ENCODE results near the gene OVOL2.
"Not testable (repeated sequence)": the region's sequence is repeated elsewhere in the genome, so short reads cannot be mapped to it uniquely, and the experiment has no call there.

OVOL2 gene

DNA sequence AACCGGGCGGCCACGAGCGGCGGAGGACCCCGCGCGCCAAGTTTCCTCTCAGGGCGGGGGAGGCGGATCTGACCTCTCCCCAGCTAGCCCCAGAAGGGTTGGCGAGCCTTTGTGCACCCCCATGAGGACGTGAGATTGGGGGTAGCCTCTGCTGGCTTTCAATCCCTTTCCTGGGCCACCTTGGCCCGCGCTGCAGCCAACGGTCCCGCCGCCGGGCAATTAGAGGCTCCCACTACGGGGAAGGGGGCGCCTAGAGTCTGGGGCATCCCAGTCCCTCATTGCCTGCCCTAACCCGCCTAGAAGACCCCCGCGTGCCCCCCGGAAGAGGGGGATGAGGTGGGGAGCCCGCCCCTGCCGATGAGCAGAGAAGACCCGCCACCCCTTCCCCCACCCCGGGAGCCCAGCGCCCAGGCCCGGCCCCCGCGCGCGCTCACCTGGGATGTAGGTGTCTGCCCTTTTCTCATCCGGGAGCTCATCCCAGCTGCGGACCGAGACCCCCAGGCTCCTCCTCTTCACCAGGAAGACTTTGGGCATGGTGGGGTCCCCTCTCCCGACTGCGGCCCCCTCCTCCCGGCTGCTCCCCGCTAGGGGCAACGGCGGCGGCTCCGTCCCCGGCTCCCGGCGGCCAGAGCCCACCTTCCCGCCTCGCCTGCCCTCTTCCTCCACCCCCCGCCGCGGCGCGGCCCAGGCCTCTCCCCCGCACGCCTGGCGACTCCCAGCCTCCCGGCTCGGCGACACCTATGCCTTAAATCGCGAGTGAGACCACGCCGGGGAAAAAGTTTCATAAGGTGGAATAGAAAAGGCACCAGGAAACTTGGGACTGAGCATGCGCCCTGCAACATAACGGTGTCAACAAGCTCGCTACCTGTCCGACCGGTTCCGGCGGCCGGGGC, at the start of gene OVOL2:
TSS of gene OVOL2 (minus strand) at position 816 of the 893 bp plus-strand sequence. CDS start at position 534, 282 bp downstream.
- DNase-seq (ENCODE audit: low read depth) = no peak

DNA sequence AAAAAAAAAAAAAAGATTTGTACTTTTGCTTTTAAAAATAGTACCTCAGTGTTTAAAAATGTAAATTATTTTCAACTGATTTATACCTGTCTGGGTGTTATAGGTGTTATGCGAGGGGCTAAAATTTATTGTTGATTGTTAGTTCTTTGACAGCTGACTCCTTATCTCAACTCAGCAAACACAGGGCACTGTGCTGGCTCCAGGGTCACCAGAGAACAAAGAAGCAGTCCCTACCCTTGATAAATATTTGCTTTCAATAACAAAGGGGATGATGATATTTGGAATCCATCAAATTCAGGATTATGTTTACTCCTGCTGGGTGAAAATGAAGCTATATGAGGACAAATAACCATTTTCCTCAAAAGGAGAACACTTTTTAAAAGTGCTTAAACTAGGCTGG, 45.8 kb upstream of the OVOL2 start:
- no peak for DNase-seq (ENCODE audit: low read depth)

DNA sequence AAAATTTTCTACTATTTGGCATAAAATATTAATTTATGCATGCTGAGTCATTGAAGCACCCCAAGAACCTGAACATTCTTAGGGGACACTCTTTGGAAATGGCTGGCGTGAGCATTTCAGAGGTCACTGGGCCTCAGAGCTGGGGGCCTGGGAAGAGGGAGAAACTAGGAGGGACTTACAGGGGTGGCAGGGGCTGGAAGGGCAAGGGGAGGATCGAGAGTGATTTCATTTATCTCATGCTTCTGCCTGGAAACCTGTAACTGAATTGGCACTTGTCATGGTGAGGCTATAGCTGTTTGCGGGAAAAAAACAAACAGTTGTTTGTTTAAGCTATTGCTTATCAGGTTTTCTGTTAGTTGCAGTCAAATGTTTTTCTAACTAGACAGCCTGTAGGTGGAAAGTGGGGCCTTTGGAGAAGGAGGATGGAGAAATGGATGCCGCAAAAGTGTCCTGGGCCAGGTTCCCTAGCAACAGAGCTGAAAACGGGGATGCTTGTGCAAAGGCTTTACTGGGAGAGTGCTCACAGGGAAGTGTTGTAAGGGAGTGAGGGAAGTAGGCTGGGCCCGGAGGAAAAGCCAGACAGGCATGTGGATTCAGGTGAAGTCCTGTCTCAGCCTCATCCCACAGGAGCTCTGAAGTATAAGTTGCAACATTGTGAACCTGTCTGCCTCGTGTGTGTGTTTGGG, 43.6 kb upstream of the OVOL2 start:
- no peak for DNase-seq (ENCODE audit: low read depth)

DNA sequence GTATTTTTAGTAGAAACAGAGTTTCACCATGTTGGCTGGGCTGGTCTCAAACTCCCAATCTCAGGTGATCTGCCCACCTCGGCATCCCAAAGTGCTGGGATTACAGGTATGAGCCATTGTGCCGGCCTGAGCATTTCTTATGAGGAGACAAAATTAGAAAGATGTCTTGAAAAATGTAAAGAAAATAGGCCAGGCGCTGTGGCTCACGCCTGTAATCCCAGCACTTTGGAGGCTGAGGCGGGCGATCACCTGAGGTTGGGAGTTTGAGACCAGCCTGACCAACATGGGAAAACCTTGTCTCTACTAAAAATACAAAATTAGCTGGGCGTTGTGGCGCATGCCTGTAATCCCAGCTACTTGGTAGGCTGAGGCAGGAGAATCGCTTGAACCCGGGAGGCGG, 42.9 kb upstream of the OVOL2 start:
- not testable (repeated sequence) for DNase-seq (ENCODE audit: low read depth)

DNA sequence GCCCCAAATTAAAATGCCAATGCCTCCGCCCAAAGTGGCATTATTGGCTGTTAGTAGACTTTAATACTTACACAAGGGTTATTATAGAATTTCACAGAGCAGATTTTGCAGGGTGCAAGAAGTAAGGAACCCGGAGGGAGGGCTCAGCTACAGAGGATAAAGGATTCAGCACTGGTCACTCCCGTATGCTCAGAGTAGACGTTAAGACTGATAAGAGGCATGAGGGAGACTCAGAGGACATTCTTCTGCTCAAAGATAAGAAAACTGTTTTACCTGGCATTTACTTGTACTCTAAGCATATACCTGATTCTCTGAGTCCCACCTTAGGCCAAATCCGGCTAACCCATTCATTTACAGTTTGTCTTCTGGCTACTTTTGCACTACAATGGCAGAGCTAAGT, 36.5 kb upstream of the OVOL2 start:
- no peak for DNase-seq (ENCODE audit: low read depth)

DNA sequence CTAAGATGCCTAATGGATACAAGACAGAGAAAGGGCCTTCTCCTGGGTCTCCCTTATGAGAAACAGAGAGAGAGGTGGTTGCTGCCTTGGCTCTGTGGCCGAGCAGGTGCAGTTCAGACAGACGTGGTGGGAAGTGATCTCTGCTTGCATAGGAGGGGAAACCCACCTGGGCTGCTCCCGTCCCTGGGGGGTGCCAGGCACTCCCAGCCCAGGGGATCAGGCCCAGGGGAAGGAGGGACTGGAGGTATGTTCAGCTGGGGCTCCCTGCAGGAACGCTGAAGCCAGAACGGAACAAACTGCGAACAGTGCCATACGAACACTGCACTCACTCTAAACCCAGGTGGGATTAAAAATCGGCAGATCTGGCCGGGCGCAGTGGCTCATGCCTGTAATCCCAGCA, 35.7 kb upstream of the OVOL2 start:
- DNase-seq (ENCODE audit: low read depth) = no peak

DNA sequence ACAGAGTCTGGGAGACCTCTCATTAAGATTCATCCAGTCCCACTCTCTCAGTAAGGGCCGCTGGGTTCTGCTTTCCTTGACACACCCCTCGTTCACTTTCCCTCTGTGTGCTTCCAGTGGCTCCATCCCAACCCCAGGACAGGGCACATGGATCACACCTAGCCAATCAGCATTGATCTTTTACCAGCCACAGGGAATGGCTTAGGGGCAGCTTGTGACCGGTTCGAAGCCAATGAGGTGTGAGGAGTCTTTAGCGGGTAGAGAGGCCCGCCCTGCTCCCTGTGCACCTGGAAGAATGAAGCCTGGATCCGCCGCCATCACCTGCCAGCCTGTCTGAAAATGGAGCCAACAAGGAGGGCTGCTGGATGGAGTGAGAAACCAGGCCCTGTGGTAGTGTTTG, 35.2 kb upstream of the OVOL2 start:
- DNase-seq (ENCODE audit: low read depth) = no peak

DNA sequence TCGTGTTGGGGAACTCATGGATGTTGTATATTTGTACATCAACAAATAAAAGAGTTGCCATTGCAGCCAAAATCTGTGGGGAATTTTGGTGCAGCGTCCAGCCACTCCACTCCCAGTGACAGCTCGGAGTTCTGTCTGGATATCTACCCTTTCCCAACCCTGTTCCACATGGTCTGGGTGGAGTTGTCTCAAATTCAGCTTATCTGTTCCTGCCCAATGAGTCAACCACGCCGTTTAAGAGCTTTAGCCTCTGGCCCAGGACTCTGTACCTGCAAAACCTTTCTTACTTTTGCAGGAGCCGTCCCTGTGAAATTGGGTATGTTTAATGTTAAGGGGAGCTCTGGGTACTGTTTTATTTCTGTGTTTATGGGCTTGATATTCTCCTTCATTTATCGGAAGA, 33.9 kb upstream of the OVOL2 start:
- no peak for DNase-seq (ENCODE audit: low read depth)

DNA sequence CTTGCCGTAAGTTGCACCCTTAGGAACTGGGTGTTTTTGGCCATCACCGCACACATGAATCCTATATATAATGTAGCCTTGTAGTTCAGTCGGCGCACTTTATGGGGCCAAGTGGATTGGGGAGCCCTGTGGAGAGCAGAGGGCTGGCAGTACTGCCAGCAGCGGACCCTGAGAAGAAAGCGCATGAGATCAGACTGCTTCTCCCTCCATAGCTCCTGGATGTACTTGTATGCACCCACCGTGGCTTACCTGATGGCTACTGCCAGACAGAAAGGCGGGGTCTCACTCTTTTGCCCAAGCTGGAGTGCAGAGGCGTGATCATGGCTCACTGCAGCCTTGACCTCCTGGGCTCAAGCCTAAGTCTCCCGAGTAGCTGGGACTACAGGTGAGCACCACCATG, 32.8 kb upstream of the OVOL2 start:
- DNase-seq (ENCODE audit: low read depth) = no peak

DNA sequence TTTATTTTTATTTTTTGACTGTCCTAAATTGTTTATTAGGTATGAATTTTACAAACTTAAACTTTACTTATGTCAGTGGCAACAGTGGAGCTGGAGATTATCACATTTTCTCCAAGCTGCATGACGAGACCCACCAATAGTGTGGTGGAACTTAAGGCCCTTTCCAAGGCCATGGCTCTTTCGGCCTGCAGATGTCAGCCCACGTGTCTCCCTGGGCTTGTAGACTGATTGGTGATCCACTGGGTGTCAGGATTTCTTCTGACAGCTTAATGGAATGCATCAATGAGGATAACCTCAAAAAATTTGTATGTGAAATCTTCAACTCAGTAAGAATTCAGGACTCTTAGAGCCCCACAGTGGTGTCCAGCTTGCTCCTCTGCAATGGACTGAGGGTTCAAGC, 32.3 kb upstream of the OVOL2 start:
- no peak for DNase-seq (ENCODE audit: low read depth)

DNA sequence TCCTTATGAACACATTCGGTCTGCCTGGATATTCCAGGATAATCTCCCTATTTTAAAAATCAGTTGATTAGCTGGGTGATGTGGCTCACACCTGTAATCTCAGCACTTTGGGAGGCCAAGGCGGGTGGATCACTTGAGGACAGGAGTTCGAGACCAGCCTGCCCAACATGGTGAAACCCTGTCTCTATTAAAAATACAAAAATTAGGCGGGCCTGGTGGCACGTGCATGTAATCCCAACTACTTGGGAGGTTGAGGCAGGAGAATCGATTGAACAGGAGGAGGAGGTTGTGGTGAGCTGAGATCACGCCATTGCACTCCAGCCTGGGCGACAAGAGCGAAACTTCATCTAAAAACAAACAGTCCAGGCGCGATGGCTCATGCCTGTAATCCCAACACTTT, 31.1 kb upstream of the OVOL2 start:
- not testable (repeated sequence) for DNase-seq (ENCODE audit: low read depth)

DNA sequence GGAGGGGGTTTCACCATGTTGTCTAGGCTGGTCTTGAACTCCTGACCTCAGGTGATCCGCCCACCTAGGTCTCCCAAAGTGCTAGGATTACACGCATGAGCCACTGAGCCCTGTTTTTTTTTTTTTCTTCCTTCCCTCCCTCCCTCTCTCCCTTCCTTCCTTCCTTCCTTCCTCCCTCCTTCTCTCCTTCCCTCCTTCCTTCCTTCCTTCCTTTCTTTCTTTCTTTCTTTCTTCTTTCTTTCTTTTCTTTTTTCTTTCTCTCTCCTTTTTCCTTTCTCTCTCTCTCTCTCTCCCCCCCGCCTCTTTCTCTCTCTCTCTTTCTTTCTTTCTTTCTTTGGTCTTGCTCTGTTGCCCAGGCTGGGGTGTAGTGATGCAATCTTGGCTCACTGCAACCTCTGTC, 30.6 kb upstream of the OVOL2 start:
- not testable (repeated sequence) for DNase-seq (ENCODE audit: low read depth)

DNA sequence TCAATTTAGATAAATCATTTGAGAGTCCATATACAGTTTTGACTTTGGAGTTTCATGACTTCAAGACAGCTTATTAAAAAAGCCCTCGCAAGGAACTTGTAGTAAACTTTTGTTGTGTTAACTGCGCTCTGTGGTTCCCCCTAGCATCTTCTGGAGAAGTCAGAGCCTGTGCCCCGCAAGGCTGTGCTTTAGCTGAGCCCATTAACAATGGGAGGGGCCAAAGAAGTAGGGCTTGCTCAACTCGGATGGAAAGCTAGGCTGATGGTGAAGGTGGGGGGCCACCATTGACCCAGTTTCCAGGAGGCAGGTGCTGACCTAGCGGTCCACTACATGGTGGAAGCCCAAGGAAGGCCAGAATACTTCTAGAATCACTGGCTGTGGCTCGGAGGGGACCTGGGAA, 29.3 kb upstream of the OVOL2 start:
- DNase-seq (ENCODE audit: low read depth) = no peak

DNA sequence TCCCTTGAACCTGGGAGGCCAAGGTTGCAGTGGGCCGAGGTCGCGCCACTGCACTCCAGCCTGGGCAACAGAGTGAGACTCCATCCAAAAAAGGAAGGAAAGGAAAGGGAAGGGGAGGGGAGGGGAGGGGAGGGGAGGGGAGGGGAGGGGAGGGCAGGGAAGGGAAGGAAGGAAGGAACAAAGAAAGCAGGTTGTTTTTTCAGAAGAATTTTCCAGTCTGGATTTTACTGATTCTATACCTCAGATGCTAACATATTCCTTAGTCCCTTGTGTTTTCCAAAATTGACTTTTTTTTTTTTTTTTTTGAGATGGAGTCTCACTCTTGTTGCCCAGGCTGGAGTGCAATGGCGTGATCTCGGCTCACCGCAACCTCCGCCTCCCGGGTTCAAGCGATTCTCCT, 23.1 kb upstream of the OVOL2 start:
- not testable (repeated sequence) for DNase-seq (ENCODE audit: low read depth)

DNA sequence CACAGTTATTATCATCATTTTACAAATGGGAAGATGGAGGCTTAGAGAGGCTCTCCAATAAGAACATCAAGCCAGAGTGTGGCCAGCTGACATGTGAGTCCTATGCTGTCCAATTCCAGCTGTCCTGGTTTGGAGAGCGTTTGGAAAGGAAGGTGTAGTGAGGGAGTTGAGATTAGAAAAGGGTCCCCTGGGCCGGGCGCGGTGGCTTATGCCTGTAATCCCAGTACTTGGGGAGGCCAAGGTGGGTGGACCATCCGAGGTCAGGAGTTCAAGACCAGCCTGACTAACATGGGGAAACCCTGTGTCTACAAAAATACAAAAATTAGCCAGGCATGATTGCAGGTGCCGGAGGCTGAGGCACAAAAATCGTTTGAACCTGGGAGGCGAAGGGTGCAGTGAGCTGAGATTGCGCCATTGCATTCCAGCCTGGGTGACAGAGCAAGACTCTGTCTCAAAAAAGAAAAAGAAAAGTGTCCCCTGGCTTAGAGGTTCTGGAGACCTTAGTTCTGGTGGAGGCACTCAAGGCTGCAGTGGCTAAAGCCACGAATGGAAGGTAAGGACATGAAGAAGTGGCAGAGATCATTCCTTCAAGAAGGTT, 22.1 kb upstream of the OVOL2 start:
- DNase-seq (ENCODE audit: low read depth) = no peak

DNA sequence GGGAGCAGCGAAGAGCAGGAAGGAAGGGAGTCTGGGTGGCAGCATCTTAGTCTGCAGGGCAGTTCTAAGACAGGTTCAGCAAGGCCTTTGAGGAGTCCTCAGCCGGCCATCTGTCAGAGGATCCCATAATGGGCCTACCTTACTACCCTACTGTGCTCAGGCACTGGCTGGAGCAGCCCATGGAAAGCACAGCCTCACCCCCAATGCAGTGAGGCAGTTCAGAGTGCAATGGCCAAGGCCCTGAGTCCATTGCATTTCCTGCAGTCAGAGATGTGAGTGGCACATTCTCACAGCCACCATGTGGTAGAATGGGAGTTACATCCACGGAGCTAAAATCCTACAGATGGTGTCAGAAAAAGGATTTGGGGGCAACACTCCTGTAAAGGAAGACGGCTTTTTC, 19.4 kb upstream of the OVOL2 start:
- DNase-seq (ENCODE audit: low read depth) = no peak

DNA sequence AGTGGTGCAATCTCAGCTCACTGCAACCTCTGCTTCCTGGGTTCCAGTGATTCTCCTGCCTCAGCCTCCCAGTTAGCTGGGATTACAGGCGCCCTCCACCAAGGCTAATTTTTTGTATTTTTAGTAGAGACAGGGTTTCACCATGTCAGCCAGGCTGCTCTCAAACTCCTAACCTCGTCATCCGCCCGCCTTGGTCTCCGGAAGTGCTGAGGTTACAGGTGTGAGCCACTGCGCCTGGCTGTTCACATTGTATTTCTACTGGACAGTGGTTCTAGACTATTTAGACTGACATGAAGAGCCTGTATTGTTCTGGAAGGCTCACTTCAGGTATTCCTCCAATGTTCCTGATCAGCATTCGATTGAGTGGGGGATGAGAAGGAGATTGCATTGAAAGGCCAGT, 14.8 kb upstream of the OVOL2 start:
- no peak for DNase-seq (ENCODE audit: low read depth)

DNA sequence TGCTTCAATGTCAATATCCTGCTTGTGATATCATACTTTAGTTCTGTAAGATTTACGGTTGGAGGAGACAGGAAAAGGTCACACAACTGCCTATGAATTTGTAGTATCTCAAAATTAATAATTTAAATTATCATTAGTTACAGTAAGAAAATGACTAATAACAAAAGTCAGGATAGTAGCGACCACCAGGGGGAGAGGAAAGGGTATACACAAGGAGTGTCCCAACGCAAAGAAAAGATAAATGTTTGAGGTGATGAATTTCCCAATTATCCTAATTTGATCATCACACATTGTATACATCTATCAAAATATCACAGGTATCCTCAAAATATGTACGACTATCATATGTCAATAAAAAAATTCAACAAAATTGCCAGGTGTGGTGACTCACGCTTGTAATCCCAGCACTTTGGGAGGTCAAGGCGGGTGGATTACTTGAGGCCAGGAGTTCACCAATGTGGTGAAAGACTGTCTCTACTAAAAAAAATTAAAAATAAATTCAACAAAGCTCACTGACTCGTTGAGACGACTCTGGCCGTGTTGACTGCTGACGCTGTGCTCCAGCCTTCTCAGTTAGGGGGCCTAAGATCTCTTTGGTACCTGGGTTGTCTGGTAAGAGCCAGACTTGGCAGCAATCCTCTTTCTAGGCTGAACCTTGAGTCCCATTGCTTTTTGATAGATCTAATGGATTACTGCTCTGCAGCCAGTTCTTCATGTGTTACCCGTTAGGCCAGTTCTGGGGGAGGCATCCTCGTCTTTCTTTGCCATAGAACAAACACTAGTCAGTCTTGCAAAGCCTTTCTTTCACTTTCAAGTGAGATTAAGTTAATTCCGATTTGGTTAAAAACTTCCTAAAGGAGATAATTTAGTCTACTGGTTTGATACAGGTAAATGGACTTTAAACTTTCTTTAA, 9.0 kb upstream of the OVOL2 start:
- peak; percentile 13 for DNase-seq (ENCODE audit: low read depth)

DNA sequence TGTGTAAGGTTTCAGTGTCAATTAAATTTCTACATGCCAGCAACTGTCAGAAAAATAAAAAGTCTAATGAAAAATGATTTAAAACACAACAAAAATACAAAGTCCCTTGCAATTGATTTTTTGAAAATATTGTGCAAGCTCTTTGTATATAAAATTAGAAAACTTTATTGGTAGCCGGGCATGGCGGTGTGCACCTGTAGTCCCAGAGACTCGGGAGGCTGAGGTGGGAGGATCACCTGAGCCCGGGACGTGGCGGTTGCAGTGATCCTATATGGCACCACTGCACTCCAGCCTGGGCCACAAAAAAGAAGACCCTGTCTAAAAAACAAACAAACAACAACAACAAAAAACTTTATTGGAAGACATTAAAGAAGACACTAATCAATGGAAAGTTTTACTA, 6.0 kb upstream of the OVOL2 start:
- no peak for DNase-seq (ENCODE audit: low read depth)

DNA sequence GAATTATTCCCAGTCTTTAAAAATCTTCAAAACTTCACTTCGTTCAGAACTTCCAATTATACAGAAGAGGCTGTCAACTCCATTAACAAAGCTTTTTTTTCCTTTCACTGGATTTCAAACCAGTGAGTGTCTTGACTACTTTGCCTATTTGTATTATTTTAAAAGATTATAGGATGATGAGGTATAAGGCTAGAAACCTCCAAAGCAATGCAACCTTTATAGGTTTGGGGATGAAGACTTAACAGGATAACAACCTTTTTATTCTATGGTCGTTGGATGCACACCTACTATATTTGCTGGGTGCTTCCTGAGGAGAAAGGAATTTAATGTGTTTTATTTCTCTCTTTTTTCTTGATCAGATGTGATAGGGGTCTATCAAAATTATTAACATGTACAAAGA, 1.9 kb upstream of the OVOL2 start:
- no peak for DNase-seq (ENCODE audit: low read depth)

DNA sequence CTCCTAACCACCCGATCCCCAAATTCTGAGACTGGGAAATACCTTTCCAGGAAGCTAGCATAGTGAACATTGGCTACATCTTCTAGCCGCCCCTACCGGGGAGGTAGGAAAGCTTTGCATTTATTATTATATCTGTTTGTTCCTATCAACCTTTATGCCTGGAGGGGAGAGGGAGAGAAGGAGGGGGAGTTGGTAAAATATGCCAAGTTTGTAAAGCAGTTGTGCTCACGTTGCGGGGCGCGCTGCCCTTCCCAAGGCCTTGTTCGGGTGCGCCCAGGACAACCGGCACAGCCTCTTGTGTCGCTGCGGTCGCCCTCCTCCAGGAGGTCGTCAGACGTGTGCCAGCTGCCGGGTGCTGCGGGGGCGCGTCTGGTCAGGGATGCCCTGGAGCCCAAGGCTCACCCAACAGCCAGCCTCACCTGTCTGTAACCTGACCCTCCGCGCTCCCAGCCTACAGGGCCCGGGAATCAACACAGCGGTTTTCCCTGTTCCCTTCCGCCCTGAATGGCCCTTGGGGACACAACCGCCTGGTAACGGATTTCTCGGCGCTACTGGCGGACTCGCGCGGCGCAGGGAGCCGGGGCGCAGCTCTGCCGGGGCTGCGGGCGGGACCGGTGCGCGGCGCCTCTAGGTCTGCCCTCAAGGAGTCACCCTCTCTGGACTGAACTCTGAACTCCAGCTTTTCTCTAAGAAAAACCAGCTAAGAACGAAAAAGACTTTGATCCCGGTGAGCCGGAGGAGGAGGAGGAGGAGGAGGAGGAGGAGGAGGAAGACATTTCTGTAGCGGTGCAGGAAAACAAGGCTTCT, 1.1 kb upstream of the OVOL2 start:
- DNase-seq (ENCODE audit: low read depth) = no peak

Data from ELR (cell line).